Liver (tissue), 9 donors: ENCODE results near the gene BOD1L2. TPM values are rescaled to one million over a fixed set of nuclear protein-coding genes. Genes with fewer than 3 reads are reported as not detected.

Source experiments
- DNase-seq: peaks from one replicate; pipeline ENCODE4 v3.0.0-alpha.2; 2017; ENCODE audit warnings: low spot score
- H3K27ac ChIP-seq, 2 donors: one replicate each; pipeline ENCODE4 v1.7.0; 2013; ENCODE audit warnings: inconsistent platforms in 2 of 2, low read length in 2 of 2, control low read depth in 1 of 2, low read depth in 1 of 2, mild to moderate bottlenecking in 1 of 2
- H3K27me3 ChIP-seq, 4 donors: one replicate each; pipeline versions ENCODE4 v1.6.1 to v1.7.0; 2013; ENCODE audit warnings: low read length in 3 of 4, inconsistent platforms in 1 of 4, mild to moderate bottlenecking in 1 of 4, moderate library complexity in 1 of 4; ENCODE audit not compliant: control insufficient read depth in 4 of 4, insufficient read depth in 4 of 4
- H3K36me3 ChIP-seq, 4 donors: one replicate each; pipeline versions ENCODE4 v1.6.1 to v1.7.0; 2013; ENCODE audit warnings: low read length in 3 of 4, mild to moderate bottlenecking in 3 of 4, low read depth in 1 of 4, moderate library complexity in 1 of 4; ENCODE audit not compliant: control insufficient read depth in 4 of 4, insufficient read depth in 3 of 4
- H3K4me1 ChIP-seq, 4 donors: one replicate each; pipeline versions ENCODE4 v1.6.1 to v1.7.0; 2013; ENCODE audit warnings: low read length in 3 of 4, mild to moderate bottlenecking in 3 of 4, moderate library complexity in 1 of 4; ENCODE audit not compliant: control insufficient read depth in 4 of 4, insufficient read depth in 4 of 4
- H3K4me3 ChIP-seq, 3 donors: one replicate each; pipeline versions ENCODE4 v1.6.1 to v1.7.0; 2013; ENCODE audit warnings: low read length in 3 of 3, control low read depth in 1 of 3, low read depth in 1 of 3, mild to moderate bottlenecking in 1 of 3
- H3K9ac ChIP-seq, 2 donors: one replicate each; pipeline ENCODE4 v1.7.0; 2013; ENCODE audit warnings: low read length in 2 of 2, mild to moderate bottlenecking in 2 of 2, moderate library complexity in 2 of 2, control low read depth in 1 of 2, low read depth in 1 of 2
- H3K9me3 ChIP-seq, 4 donors: one replicate each; pipeline versions ENCODE4 v1.6.1 to v1.7.0; 2013; ENCODE audit warnings: low read length in 3 of 4; ENCODE audit not compliant: control insufficient read depth in 4 of 4
- EGR1 ChIP-seq, 2 donors: IDR thresholded peaks; 2 replicates each; pipeline ENCODE4 v1.6.1; 2016 to 2018; ENCODE audit warnings: antibody characterized with exemption in 2 of 2, low read depth in 2 of 2
- FOXA2 ChIP-seq: IDR thresholded peaks from 2 replicates; pipeline ENCODE4 v1.6.1; 2016; ENCODE audit warnings: antibody characterized with exemption
- GABPA ChIP-seq, 2 donors: IDR thresholded peaks in 1 of 2; conservative IDR thresholded peaks in 1 of 2; 2 replicates each; pipeline ENCODE4 v1.6.1; 2016; ENCODE audit warnings: antibody characterized with exemption in 2 of 2, mild to moderate bottlenecking in 1 of 2, moderate library complexity in 1 of 2
- HNF4A ChIP-seq, 2 donors: conservative IDR thresholded peaks; 2 replicates each; pipeline ENCODE4 v1.6.1; 2016; ENCODE audit warnings: antibody characterized with exemption in 2 of 2, mild to moderate bottlenecking in 2 of 2
- HNF4G ChIP-seq: IDR thresholded peaks from 2 replicates; pipeline ENCODE4 v1.6.1; 2016; ENCODE audit warnings: antibody characterized with exemption
- JUND ChIP-seq, 2 donors: IDR thresholded peaks; 2 replicates each; pipeline ENCODE4 v1.6.1; 2016; ENCODE audit warnings: antibody characterized with exemption in 2 of 2
- NR2F2 ChIP-seq: IDR thresholded peaks from 2 replicates; pipeline ENCODE4 v1.6.1; 2016; ENCODE audit warnings: antibody characterized with exemption
- RAD21 ChIP-seq, 2 donors: IDR thresholded peaks; 2 replicates each; pipeline ENCODE4 v1.6.1; 2016; ENCODE audit warnings: antibody characterized with exemption in 2 of 2, mild to moderate bottlenecking in 2 of 2
- RXRA ChIP-seq, 2 donors: IDR thresholded peaks; 2 replicates each; pipeline ENCODE4 v1.6.1; 2017 to 2018; ENCODE audit warnings: antibody characterized with exemption in 2 of 2, mild to moderate bottlenecking in 1 of 2
- SP1 ChIP-seq: IDR thresholded peaks from 2 replicates; pipeline ENCODE4 v1.6.1; 2018; ENCODE audit warnings: antibody characterized with exemption, mild to moderate bottlenecking
- TAF1 ChIP-seq: conservative IDR thresholded peaks from 2 replicates; pipeline ENCODE4 v1.6.1; 2016; ENCODE audit warnings: antibody characterized with exemption, mild to moderate bottlenecking
- YY1 ChIP-seq: IDR thresholded peaks from 2 replicates; pipeline ENCODE4 v1.6.1; 2016; ENCODE audit warnings: antibody characterized with exemption, mild to moderate bottlenecking
- WGBS: extraction: QIAGEN DNeasy Blood & Tissue Kit; methylation state at CpG from one replicate; pipeline ENCODE4 v1.1.7; 2013; 5-methylcytosine and 5-hydroxymethylcytosine counted together
- polyA plus RNA-seq, 2 donors: library from polyadenylated mRNA; stranded (reverse) in 1 of 2; unstranded in 1 of 2; fragments of 200-250 nt in 1 of 2; fragments of >200 nt in 1 of 2; fragmentation: Nextera tagmentation in 1 of 2; extraction: Ambion mirVana in 1 of 2; gene quantifications; one replicate each; pipeline versions ENCODE4 v1.2.1 to v1.2.3, GENCODE V29; 2013 to 2015
- total RNA-seq, 2 donors: library from RNA; depleted of rRNA; stranded (reverse); fragments of >200 nt; gene quantifications; one replicate each; pipeline ENCODE4 v1.2.3, GENCODE V29; 2014
- TF ChIP-seq, protein P1 (sequence below): IDR thresholded peaks from 2 replicates; pipeline ENCODE4 v1.6.1; 2016; ENCODE audit warnings: antibody characterized with exemption
- TF ChIP-seq, protein P2 (sequence below): IDR thresholded peaks from 2 replicates; pipeline ENCODE4 v1.6.1; 2016; ENCODE audit warnings: antibody characterized with exemption, mild to moderate bottlenecking
- TF ChIP-seq, protein P3 (sequence below): IDR thresholded peaks from 2 replicates; pipeline ENCODE4 v1.6.1; 2016; ENCODE audit warnings: antibody characterized with exemption
- donor health status: healthy.
- donor health status: healthy.
- donor health status: healthy.
- donor health status: healthy.
- donor health status: healthy.

The BOD1L2 gene
- total and polyA plus RNA-seq, 4 donors = not detected

DNA sequence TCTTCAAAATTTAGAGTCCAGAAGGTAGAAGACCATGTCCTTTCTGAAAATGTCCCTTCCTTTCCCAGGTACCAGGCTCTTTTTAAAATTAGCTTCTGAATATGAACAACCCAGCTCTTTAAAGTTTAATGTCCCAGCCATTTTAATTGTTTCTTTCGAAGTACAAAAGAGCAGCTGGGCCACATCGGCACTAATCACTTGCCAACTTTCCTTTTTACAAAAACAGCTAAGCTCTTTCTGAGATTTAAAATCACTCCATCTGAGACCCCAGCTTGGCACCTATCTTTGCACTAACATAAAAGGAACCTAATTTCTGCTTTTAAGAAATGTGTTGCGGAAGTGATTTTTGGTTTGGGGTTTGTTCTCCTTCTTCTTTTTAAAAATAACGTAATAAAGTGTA, 2.6 kb downstream of the BOD1L2 start:
- no peaks in the 10 kb centered on the region for H3K9me3 ChIP-seq
- WGBS = 78% methylated on average over 4 of the region's 4 CpGs

DNA sequence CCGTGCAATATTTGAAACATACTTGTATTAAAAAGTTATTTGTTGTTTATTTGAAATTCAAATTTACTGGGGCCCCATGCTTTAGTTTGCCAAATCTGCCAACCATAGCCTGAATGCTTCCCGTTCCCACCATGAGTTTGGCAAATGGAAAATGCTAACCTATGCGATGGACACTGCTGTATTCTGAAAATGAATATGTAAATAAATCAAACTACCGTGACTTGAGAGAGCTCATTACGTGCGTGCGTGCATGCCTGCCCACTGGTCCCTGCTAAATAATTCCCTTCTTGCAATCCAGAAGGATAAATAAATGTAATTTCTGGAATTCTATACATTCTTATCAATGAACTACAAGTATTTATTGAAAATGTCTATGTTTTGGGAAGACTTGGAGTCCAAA, 3.2 kb downstream of the BOD1L2 start:
- TF ChIP-seq YY1 = no peak
- TF ChIP-seq RAD21 (IDR thresholded peaks at IDR 0.05) = no peak
- no peak for TF ChIP-seq EGR1 (IDR thresholded peaks at IDR 0.05; ENCODE audit: low read depth in 2 of 2)
- TF ChIP-seq, protein P1, sequence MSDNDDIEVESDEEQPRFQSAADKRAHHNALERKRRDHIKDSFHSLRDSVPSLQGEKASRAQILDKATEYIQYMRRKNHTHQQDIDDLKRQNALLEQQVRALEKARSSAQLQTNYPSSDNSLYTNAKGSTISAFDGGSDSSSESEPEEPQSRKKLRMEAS = no peak
- TF ChIP-seq SP1 = no peak
- no peak for TF ChIP-seq GABPA (IDR thresholded peaks at IDR 0.05 in 1 of 2, conservative IDR thresholded peaks at IDR 0.05 in 1 of 2)
- TF ChIP-seq RXRA (IDR thresholded peaks at IDR 0.05) = no peak
- TF ChIP-seq, protein P2, sequence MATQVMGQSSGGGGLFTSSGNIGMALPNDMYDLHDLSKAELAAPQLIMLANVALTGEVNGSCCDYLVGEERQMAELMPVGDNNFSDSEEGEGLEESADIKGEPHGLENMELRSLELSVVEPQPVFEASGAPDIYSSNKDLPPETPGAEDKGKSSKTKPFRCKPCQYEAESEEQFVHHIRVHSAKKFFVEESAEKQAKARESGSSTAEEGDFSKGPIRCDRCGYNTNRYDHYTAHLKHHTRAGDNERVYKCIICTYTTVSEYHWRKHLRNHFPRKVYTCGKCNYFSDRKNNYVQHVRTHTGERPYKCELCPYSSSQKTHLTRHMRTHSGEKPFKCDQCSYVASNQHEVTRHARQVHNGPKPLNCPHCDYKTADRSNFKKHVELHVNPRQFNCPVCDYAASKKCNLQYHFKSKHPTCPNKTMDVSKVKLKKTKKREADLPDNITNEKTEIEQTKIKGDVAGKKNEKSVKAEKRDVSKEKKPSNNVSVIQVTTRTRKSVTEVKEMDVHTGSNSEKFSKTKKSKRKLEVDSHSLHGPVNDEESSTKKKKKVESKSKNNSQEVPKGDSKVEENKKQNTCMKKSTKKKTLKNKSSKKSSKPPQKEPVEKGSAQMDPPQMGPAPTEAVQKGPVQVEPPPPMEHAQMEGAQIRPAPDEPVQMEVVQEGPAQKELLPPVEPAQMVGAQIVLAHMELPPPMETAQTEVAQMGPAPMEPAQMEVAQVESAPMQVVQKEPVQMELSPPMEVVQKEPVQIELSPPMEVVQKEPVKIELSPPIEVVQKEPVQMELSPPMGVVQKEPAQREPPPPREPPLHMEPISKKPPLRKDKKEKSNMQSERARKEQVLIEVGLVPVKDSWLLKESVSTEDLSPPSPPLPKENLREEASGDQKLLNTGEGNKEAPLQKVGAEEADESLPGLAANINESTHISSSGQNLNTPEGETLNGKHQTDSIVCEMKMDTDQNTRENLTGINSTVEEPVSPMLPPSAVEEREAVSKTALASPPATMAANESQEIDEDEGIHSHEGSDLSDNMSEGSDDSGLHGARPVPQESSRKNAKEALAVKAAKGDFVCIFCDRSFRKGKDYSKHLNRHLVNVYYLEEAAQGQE = no peak
- TF ChIP-seq NR2F2 = no peak
- TF ChIP-seq HNF4A (conservative IDR thresholded peaks at IDR 0.05) = no peak
- TF ChIP-seq, protein P3, sequence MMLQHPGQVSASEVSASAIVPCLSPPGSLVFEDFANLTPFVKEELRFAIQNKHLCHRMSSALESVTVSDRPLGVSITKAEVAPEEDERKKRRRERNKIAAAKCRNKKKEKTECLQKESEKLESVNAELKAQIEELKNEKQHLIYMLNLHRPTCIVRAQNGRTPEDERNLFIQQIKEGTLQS = no peak
- no peak for TF ChIP-seq JUND (IDR thresholded peaks at IDR 0.05)
- no peak overlapping the region for H3K27ac ChIP-seq
- no peaks in the 10 kb centered on the region for H3K36me3 ChIP-seq
- DNase-seq = no peak
- no peak overlapping the region for H3K4me3 ChIP-seq
- H3K27me3 ChIP-seq = no peaks in the 10 kb centered on the region
- H3K9ac ChIP-seq = no peak overlapping the region
- H3K4me1 ChIP-seq = no peaks in the 10 kb centered on the region
- WGBS = 89% methylated on average over 7 of the region's 7 CpGs
- no peaks in the 10 kb centered on the region for H3K9me3 ChIP-seq

More for the DNA sequence above, 2.6 kb downstream of the BOD1L2 start:
- H3K4me1 ChIP-seq = no peaks in the 10 kb centered on the region
- no peak overlapping the region for H3K9ac ChIP-seq
- no peak overlapping the region for H3K27ac ChIP-seq
- TF ChIP-seq HNF4G = no peak
- TF ChIP-seq YY1 = no peak
- TF ChIP-seq NR2F2 = no peak
- TF ChIP-seq RAD21 (IDR thresholded peaks at IDR 0.05) = no peak
- no peak for TF ChIP-seq TAF1
- no peak for TF ChIP-seq SP1
- no peak for TF ChIP-seq RXRA (IDR thresholded peaks at IDR 0.05)
- no peak for TF ChIP-seq HNF4A (conservative IDR thresholded peaks at IDR 0.05)
- TF ChIP-seq, protein P2 = no peak
- no peak for TF ChIP-seq GABPA (IDR thresholded peaks at IDR 0.05 in 1 of 2, conservative IDR thresholded peaks at IDR 0.05 in 1 of 2)
- TF ChIP-seq JUND (IDR thresholded peaks at IDR 0.05) = no peak
- TF ChIP-seq FOXA2 = no peak
- TF ChIP-seq, protein P3 = no peak
- no peaks in the 10 kb centered on the region for H3K36me3 ChIP-seq
- H3K27me3 ChIP-seq = no peaks in the 10 kb centered on the region
- H3K4me3 ChIP-seq = no peak overlapping the region
- DNase-seq = no peak
